Measurements from ENCODE around the gene GABRA5. TPM values are rescaled to one million over a fixed set of nuclear protein-coding genes. Genes with fewer than 3 reads are reported as not detected.

Gene GABRA5
- total RNA-seq, 1 donor from 2014 or later: not detected

Other genes with a start within 250 kb of the GABRA5 start
- 0.28 and 0.34 TPM in 2 replicates for gene GABRB3, start 94.0 kb upstream of the GABRA5 start, total RNA-seq
- not detected in 2 replicates for gene GABRG3, start 104.1 kb downstream of the GABRA5 start, total RNA-seq

Measured in dermis blood vessel endothelial cell (primary cell).